ENCODE data around the gene KLHL35. TPM values are rescaled to one million over a fixed set of nuclear protein-coding genes. Genes with fewer than 3 reads are reported as not detected.

KLHL35 gene
- 0.08 and 0.24 TPM in 2 replicates for total RNA-seq (2014; rRNA removed; shearing (Covaris generic))
- 0.06 and 0.08 TPM in 2 replicates for polyA plus RNA-seq (2015; cell fraction: cytosol; rRNA removed)
- 2.2 and 6.6 TPM in 2 replicates for polyA plus RNA-seq (2015; cell fraction: nucleus; rRNA removed)

- in situ Hi-C loops (cut with HindIII; ENCODE audit: low pct_unique_long_range_greater_than_20kb, low sequenced_read_pairs), result no loop called here
- DNase-seq (ENCODE audit: low read depth, low spot score), result no peak
These were observed at the start of gene KLHL35 for GRCh38 chr11:75432911-75433321. Gene KLHL35 (minus strand): TSS chr11:75433203. CDS start chr11:75430629, 2,574 bp downstream.

GRCh38 chr11:75481922-75482606 is 49.1 kb upstream of the KLHL35 start:
- DNase-seq (ENCODE audit: low read depth, low spot score), result no peak
- in situ Hi-C loops (cut with HindIII; ENCODE audit: low pct_unique_long_range_greater_than_20kb, low sequenced_read_pairs), result no loop called here

DNA sequence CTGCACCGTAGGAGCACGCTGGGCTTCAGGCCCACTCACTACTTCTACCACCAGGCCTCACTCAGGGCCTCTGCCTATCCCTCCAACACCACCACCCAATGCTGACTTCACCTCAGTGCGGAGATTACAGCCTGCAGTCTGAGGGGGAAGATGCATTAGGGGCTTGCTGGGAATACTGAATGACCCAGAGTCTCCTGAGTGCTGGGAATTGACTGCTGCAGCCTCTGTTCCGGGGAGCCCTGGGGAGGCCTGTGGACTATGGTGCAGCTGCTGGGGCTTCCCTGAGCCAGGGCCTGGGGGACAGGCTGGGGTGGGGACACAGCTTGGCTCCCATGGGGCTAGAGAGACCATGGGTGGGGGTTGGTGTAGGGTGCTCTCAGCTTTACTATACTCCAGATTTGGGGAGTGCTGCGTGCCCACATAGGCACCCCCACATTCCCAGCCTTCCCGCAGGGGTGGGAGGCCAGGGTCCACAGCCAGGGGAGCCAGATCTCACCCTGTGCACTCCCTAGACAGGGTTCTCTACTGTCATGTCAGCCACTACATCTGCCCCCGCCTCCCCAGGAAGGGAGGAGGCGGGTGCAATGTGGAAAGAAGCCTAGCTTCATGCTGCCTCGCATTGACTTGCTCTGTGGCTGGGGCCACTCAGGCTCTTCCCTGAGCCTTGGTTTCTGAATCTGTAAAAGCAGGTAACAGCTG is 48.4 kb upstream of the KLHL35 start:
- DNase-seq (ENCODE audit: low read depth, low spot score), result no peak
- in situ Hi-C loops (cut with HindIII; ENCODE audit: low pct_unique_long_range_greater_than_20kb, low sequenced_read_pairs), result no loop called here

- DNase-seq (ENCODE audit: low read depth, low spot score), result no peak
- in situ Hi-C loops (cut with HindIII; ENCODE audit: low pct_unique_long_range_greater_than_20kb, low sequenced_read_pairs), result no loop called here
These were observed 47.5 kb upstream of the KLHL35 start for GRCh38 chr11:75480185-75481175.

GRCh38 chr11:75479597-75480145 is 46.7 kb upstream of the KLHL35 start:
- peak; percentile 68 for DNase-seq (ENCODE audit: low read depth, low spot score)
- in situ Hi-C loops (cut with HindIII; ENCODE audit: low pct_unique_long_range_greater_than_20kb, low sequenced_read_pairs), result no loop called here

DNA sequence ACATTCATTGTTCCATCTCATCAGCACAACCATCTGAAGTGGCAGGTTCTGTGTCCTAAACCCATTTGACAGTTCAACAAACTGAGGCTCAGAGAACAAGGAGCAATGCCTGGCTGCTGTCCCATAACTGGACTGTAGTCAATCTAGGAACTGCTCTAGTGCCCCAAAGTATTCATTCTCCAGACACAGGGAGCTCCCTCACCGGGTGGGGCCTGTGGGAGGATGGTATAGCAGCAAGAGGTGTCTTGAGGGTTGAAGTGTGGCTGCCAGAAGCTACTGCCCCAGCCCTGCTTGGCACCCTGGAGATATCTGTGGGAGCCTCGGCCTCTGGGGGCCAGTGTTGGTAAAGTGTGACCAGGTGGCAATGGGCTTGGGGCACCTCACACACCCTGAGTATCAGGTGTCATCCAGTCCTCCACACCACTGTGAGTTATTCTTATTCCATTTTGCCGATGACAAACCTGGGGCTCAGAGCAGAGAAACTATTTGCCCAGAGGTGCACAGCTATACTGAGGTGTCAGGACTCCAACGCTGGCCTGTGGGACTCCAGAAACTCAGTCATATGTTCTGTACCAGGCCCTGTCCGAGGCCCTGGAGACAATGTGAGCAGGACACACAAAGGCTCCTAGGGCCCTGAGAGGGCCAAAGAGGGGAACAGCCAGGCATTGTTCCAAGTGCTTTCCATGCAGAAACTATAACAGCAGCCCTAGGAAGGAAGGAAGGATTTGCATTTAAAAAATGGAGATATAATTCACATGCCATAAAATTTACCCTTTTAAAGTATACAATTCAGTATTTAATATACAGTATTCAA is 46.0 kb upstream of the KLHL35 start:
- DNase-seq (ENCODE audit: low read depth, low spot score), result peak; percentile 47
- in situ Hi-C loops (cut with HindIII; ENCODE audit: low pct_unique_long_range_greater_than_20kb, low sequenced_read_pairs), result no loop called here

- no peak for DNase-seq (ENCODE audit: low read depth, low spot score)
- in situ Hi-C loops (cut with HindIII; ENCODE audit: low pct_unique_long_range_greater_than_20kb, low sequenced_read_pairs), result no loop called here
These were observed 44.6 kb upstream of the KLHL35 start for GRCh38 chr11:75477614-75477935.

GRCh38 chr11:75476739-75477613 is 44.0 kb upstream of the KLHL35 start:
- in situ Hi-C loops (cut with HindIII; ENCODE audit: low pct_unique_long_range_greater_than_20kb, low sequenced_read_pairs), result no loop called here
- no peak for DNase-seq (ENCODE audit: low read depth, low spot score)

DNA sequence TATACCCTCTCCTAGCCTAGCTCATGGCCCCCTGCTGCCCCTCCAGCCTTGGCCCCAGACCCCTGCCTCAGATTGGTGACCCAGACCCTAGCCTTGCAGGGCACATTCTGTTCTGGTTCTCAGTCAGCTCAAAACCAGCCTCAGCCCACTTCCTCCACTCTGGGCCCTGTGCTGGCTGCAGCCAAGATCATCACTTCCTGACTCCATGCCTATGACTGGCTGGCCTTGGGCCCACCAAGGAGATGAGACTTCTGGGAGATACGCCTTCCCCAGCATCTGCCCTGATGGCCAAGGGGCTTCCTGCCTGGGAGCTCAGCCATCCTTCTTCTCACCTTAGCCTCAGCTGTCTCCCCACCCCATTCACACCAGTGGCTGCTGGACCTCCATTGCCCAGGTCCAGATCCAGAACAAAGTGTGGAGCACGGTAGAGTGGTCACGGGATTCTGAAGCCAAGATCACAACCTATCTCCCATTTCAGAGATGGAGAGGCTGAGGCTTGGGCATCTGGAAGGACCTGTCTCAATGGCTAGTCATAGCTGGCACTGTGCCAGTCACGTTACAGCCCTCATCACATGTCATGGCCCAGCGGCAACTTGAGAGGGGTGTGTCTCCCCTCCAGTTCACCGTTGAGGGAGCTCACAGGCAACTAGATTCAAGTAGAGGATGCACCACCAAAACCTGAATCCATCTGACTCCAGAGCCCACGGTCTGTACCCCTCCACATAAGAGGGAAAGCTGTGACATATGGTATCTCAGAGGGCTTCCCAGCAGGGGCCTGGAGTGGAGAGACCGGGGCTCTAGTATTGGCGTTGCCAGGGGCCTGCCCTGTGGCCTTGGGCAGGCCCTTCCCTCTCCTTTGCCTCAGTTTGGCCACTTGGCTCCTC is 43.0 kb upstream of the KLHL35 start:
- in situ Hi-C loops (cut with HindIII; ENCODE audit: low pct_unique_long_range_greater_than_20kb, low sequenced_read_pairs), result no loop called here
- peak; percentile 30 for DNase-seq (ENCODE audit: low read depth, low spot score)

- in situ Hi-C loops (cut with HindIII; ENCODE audit: low pct_unique_long_range_greater_than_20kb, low sequenced_read_pairs), result no loop called here
These were observed 42.1 kb upstream of the KLHL35 start for GRCh38 chr11:75474878-75475766.

DNA sequence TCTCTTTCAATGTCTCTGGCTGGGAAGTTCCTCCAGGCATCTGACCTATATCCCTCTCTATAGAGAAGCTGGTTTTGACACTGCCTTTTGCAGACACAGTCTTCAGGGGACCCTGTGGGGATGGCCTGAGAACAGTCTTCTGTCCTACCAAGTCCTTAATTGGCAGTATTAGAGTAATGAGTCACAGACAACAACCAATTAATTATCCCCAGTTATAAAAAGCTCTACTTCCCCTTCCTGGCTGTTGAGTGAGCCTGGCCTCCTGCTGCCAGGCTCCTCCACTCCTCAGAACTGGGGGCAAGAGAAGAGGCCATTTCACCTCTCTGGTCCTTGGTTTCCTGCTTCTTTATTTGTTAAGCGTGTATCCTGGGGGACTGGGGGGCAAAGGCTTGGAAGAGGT is 41.2 kb upstream of the KLHL35 start:
- no peak for DNase-seq (ENCODE audit: low read depth, low spot score)
- in situ Hi-C loops (cut with HindIII; ENCODE audit: low pct_unique_long_range_greater_than_20kb, low sequenced_read_pairs), result no loop called here

More at GRCh38 chr11:75474878-75475766, 42.1 kb upstream of the KLHL35 start:
- no peak for DNase-seq (ENCODE audit: low read depth, low spot score)

DNA sequence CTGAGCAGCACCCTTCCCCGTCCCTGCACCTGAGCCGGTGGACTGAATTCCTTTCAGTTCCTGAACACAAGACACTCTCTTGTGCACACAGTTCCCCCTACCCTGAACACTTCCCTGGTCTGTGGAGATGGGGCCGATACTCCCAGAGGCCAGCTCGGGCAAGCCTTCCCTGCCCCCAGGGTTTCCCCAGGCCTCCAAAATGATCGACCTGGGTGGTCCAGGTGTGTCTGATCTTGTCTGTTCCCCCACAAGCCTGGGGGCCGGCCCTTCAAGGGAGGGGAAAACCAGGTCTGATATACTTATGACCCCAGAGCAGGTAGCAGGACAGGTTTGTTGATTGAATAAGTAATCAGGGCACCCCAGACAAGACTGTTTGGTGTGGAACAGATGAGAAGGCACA is 40.7 kb upstream of the KLHL35 start:
- in situ Hi-C loops (cut with HindIII; ENCODE audit: low pct_unique_long_range_greater_than_20kb, low sequenced_read_pairs), result no loop called here
- no peak for DNase-seq (ENCODE audit: low read depth, low spot score)

DNA sequence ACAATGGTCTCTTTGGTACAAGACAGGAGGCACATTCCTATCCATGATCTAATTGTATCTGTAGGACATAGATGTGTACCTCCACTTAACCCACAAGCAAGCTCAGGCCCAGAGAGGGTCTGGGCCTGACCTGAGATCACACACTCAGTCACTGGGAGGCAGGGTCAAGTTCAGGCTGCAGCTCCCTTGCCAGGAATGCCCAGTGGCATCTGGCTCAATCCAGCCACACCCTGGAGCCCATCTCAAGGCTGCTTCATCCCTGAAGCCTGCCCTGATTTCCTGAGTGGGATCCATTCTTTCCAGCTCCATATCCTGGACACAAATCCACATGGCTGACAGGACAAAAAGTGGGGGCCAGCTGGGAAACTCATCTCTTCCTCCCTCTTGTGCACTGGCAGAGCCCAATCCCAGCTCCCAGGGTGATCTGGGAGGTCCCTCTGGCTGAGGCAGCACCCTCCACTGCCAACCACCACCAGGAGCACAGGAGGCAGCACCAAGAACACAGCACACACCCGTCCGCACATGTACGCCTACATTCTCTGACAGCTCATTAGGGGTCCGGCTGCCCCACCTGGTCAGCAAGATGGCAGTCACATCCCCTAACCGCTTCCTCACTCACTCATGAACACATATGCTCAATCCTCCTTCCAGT is 39.2 kb upstream of the KLHL35 start:
- no peak for DNase-seq (ENCODE audit: low read depth, low spot score)
- in situ Hi-C loops (cut with HindIII; ENCODE audit: low pct_unique_long_range_greater_than_20kb, low sequenced_read_pairs), result no loop called here

Measured in SK-MEL-5 (cell line).